AG09309 (cell line): ENCODE results near the gene KY.

ENCODE experiments used
- DNase-seq: peaks from one replicate; pipeline ENCODE4 v3.0.0-alpha.2; 2010; ENCODE audit warnings: low read depth
- H3K4me3 ChIP-seq: 2 replicates; pipeline ENCODE4 v1.5.1; 2011; ENCODE audit warnings: mild to moderate bottlenecking, low read depth, low read length, moderate library complexity; ENCODE audit not compliant: control insufficient read depth
- TF ChIP-seq, protein P1 (sequence below): IDR thresholded peaks from 2 replicates; pipeline ENCODE4 v1.5.1; 2011; ENCODE audit warnings: mild to moderate bottlenecking, low read depth, low read length, inconsistent platforms; ENCODE audit not compliant: insufficient read depth, control insufficient read depth; ENCODE audit errors: missing control alignments

Gene KY

DNA sequence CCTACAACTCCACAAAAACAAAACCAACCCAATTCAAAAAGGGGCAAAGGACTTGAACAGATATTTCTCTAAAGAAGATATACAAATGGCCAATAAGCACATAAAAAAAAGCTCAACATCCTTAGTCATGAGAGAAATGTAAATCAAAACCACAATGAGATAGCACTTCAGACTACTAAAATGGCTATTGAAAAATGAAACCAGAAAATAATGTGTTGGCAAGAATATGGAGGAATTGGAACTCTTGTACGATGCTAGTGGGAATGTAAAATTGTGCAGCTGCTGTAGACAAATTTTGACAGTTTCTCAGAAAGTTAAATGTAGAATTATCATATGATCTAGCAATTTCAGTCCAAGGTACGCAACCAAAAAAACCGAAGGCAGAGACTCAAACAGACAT is 29.0 kb downstream of the KY start:
- TF ChIP-seq, protein P1, sequence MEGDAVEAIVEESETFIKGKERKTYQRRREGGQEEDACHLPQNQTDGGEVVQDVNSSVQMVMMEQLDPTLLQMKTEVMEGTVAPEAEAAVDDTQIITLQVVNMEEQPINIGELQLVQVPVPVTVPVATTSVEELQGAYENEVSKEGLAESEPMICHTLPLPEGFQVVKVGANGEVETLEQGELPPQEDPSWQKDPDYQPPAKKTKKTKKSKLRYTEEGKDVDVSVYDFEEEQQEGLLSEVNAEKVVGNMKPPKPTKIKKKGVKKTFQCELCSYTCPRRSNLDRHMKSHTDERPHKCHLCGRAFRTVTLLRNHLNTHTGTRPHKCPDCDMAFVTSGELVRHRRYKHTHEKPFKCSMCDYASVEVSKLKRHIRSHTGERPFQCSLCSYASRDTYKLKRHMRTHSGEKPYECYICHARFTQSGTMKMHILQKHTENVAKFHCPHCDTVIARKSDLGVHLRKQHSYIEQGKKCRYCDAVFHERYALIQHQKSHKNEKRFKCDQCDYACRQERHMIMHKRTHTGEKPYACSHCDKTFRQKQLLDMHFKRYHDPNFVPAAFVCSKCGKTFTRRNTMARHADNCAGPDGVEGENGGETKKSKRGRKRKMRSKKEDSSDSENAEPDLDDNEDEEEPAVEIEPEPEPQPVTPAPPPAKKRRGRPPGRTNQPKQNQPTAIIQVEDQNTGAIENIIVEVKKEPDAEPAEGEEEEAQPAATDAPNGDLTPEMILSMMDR: no peak
- no peak overlapping the region for H3K4me3 ChIP-seq
- DNase-seq: no peak

DNA sequence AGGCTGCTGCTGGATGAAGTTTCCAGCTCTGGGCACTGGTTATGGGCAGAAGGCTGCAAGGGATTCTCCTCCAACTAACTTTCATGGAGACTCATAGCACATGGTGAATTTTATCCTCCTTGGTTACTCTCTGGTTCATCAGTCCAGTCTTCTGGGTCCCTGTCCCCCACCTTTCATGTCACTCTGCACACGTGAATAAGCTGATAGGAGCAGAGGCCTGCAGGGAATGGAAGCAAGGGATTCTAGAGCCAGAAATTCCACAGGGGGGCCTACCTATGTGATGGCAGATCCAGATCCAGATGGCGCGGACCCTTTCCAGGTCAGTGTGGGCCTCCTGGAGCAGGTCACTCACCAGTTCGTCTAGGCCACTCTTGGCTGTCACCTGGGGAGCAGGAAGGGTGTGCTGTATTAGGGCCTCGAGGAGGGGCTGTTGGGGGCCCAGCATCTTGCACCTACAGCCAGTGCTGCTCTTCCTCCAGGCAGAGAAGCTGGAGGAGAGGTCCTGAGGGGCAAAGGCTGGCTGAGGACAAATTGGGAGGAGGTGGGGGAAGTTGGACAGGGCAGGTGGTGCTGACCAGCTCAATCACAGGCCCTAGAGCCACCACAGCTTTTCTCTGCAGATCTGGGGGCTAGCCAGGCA is 30.2 kb downstream of the KY start:
- H3K4me3 ChIP-seq: no peak overlapping the region
- no peak for DNase-seq
- TF ChIP-seq, protein P1: no peak

DNA sequence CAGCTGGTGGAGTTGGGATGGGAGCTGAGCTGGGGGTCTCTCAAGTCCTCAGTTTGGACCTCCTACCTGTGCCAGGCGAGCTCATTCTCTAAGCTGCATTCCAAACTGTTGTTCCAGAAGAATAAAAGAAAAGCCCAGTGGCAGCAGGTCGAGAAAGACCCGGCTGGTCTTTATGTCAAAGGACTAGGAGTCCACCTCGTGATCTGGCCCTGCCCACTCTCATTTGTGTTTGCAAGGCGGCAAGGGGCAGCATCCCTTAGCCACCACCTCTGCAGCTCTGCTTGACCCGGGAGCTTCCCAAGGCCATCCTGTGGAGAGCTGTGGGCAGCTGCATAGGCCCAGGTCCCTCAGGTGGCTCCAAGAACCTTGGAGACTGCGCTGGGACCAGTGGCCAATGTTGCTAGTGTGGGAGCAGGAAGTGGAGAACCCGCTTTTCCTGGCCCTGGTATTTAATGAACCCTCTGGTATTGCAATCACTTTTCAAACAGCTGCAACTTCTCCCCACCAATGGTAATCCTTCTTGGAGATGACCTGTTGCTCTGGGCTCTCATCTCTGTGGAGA is 30.9 kb downstream of the KY start:
- H3K4me3 ChIP-seq: no peak overlapping the region

DNA sequence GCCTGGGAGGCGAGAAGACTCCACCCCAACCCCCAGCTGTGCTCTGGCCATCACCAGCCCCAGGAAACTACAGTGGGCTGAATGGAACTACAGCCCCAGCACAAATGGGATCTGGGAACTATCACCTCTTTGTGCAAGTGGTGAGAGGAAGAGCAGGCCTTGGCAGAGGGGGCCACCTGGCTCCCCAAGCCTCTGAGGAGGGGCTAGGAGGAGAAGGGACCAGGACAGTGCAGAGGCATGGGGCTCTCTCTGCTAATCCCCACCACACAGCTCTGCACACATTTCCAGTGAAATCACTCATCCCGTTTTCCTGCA is 31.6 kb downstream of the KY start:
- no peak overlapping the region for H3K4me3 ChIP-seq
- no peak for DNase-seq
- TF ChIP-seq, protein P1: no peak

More for the DNA sequence above, 30.9 kb downstream of the KY start:
- TF ChIP-seq, protein P1: no peak
- no peak for DNase-seq

DNA sequence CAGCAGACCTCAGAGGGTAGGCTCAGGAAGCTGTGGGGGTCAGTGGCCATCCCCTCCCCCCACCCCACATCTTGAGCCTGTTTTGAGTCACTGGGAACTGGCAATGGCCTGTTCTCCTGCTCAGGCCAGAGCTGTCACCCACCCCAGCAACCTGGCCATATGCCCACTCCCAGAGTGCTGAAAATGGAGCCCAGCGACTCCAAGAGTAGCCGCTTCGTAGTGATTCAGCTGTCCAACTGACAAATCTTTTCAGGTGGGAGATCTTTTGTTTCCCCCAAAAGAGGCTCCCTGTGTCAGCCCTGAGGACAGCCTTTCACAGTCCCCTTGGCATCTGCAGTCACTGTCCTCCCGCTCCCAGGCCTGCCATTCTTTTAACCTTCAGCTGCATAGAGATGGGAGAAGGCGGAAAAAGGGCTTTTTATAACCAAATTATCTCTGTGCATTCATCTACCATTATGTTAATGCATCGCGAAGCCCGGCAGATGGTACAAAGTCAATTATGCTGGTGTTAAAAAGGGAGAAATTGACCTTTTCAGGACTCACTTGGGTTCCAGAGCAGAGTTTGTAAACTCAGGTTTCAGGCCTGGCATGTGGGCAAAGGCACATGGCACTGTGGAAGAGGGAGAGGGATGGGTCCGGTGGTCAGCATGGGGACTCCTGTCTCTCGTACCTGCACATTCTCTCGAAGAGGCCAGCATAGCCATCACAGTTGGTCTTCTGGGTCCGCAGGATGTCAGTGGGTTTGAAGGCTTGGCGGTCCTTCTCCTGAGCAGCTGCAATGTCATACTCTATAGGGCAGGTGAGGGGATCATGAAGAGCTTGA is 32.1 kb downstream of the KY start:
- TF ChIP-seq, protein P1: no peak
- DNase-seq: no peak
- H3K4me3 ChIP-seq: no peak overlapping the region

DNA sequence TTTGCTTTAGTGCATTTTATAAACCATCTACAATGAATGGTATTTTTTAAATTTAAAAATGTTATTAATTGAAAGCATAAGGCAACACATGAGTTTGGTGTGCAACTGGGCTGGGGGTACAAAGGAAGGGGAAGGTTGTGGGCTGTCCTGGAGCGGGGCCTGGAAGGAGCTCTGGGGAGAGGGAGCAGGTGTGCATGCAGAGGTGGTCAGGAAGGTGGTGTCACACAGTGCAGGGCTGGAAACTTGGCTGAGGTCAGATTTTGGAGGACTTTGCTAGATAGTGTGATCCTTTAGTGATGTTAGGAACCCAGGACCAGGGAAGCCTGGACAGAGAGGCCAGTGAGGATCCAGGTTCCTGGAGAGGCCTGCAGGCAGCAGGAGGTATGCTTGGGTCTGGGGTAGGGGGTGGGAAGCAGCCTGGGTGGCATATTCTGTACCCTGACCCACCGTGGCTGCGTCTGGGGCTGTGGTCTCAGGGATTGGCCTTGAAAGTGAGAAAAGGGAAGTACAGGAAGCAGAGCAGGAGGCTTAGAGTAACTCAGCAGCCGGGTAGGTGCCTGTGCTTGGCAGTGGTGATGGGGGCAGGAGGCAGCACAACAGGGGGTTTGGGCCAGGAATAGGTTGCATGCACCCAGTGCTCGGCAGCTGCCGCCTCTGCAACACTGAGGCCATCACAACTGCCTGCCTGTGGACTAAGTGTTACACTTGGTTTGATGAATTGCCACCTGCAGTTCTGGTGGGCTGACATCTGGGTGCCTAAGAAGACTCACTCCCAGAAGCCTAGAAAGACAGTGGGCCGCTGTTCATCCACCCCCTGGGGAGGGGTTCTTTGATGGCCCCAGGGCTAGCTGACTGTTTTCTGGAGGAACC is 33.0 kb downstream of the KY start:
- no peak for DNase-seq
- H3K4me3 ChIP-seq: no peak overlapping the region

More for the DNA sequence above, 33.0 kb downstream of the KY start:
- TF ChIP-seq, protein P1: no peak
